ENCODE data around the gene COL27A1. TPM values are rescaled to one million over a fixed set of nuclear protein-coding genes. Genes with fewer than 3 reads are reported as not detected.

Gene COL27A1
- total and polyA plus RNA-seq, 2 experiments from 2014 or later: 10.5 to 18.0 TPM

- TF ChIP-seq ZNF462 (CRISPR knock-in tag; IDR thresholded peaks at IDR 0.05) (no peak), JUNB (IDR thresholded peaks at IDR 0.05; ENCODE audit: unreplicated experiment) (no peak), CREB1 (CRISPR knock-in tag; IDR thresholded peaks at IDR 0.05; ENCODE audit: low read depth) (no peak), CTCF (conservative IDR thresholded peaks at IDR 0.05; ENCODE audit: low read depth in 2 of 2) (no peak), EZH2phosphoT487 (IDR thresholded peaks at IDR 0.05; ENCODE audit: unreplicated experiment) (no peak)
Measured at GRCh38 chr9:114193090-114193489, 37.8 kb downstream of the COL27A1 start (continued).

GRCh38 chr9:114196117-114196516, 40.8 kb downstream of the COL27A1 start:
- peaks cover 7% of the 10 kb centered on the region for H3K4me1 Mint-ChIP-seq
- H3K27me3 Mint-ChIP-seq (ENCODE audit: insufficient read depth, low read depth, poor library complexity): peaks cover 7% of the 10 kb centered on the region
- H3K9me2 ChIP-seq (ENCODE audit: insufficient read depth): no peaks in the 10 kb centered on the region; the same call in 1 of the 2 replicates
- H3K36me3 ChIP-seq (ENCODE audit: insufficient read depth): no peaks in the 10 kb centered on the region
- no peak overlapping the region for H3K4me3 ChIP-seq
- H4K20me1 ChIP-seq (replicated peaks; ENCODE audit: insufficient read depth): no peaks in the 10 kb centered on the region
- no peak overlapping the region for H3K27ac ChIP-seq (ENCODE audit: low read depth)
- H3K4me3 Mint-ChIP-seq: no peak overlapping the region
- H2AFZ ChIP-seq: no peak overlapping the region
- no peak for DNase-seq (ENCODE audit: low spot score)
- no peaks in the 10 kb centered on the region for H3F3A ChIP-seq (replicated peaks; ENCODE audit: low read depth)
- H3K79me2 ChIP-seq (replicated peaks; ENCODE audit: insufficient read depth): no peaks in the 10 kb centered on the region
- ATAC-seq: no peak
- H3K27ac Mint-ChIP-seq: no peak overlapping the region
- H3K27me3 ChIP-seq (ENCODE audit: insufficient read depth): no peaks in the 10 kb centered on the region
- no peaks in the 10 kb centered on the region for H3K4me1 ChIP-seq (ENCODE audit: insufficient read depth)
- H3K4me2 ChIP-seq: no peak overlapping the region
- H3K9me3 Mint-ChIP-seq: 0 out of 3 replicates have a peak, but pooled peaks cover 4% of the 10 kb centered on the region
- peaks cover 5% of the 10 kb centered on the region for H3K36me3 Mint-ChIP-seq (ENCODE audit: low read depth)
- no peak for TF ChIP-seq JUNB (IDR thresholded peaks at IDR 0.05; ENCODE audit: unreplicated experiment)
- no peak for TF ChIP-seq POLR2AphosphoS5 (IDR thresholded peaks at IDR 0.05; ENCODE audit: low read depth)
- no peak for TF ChIP-seq CTCF (conservative IDR thresholded peaks at IDR 0.05; ENCODE audit: low read depth in 2 of 2)
- no peak for TF ChIP-seq EZH2 (IDR thresholded peaks at IDR 0.05; ENCODE audit: low read depth, unreplicated experiment)
- TF ChIP-seq EZH2phosphoT487 (IDR thresholded peaks at IDR 0.05; ENCODE audit: unreplicated experiment): no peak
- TF ChIP-seq ZNF331 (CRISPR knock-in tag; IDR thresholded peaks at IDR 0.05; ENCODE audit: low read depth): no peak
- TF ChIP-seq STAT1 (IDR thresholded peaks at IDR 0.05; ENCODE audit: unreplicated experiment): no peak
- no peak for TF ChIP-seq NANOG (IDR thresholded peaks at IDR 0.05; ENCODE audit: borderline replicate concordance)

Measured in GM23338 (cell line).